Hindlimb muscle (tissue), 1 donor: Measurements from ENCODE around the gene FBN1. TPM values are rescaled to one million over a fixed set of nuclear protein-coding genes. Genes with fewer than 3 reads are reported as not detected.

Source experiments
- DNase-seq: peaks from one replicate; pipeline ENCODE4 v3.0.0-alpha.2; 2013
- polyA plus RNA-seq: library from polyadenylated mRNA; unstranded; fragments of 120-200 nt; gene quantifications from one replicate; pipeline ENCODE4 v1.2.1, GENCODE V29; 2013; ENCODE audit not compliant: insufficient read length

The FBN1 gene
- polyA plus RNA-seq, 1 donor, result 180 TPM

DNA sequence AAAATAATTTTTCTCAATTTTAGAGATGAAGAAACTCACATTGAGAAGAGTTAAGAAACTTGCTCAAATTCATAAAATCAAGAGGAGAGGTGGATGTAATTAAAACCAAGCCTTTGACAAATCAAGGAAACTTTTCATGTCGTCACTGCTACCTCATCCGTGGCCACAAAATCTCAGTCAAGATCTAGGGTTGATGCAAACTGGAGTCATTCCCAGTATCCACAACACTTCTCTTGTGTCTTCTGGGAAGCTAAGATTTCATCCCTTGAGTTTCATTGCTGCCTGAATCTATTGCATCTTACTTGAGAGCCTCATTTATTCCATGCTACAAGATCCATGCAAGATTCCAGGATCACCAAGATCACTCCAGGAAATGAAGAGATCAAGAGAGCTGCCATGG, 5.4 kb upstream of the FBN1 start:
- no peak for DNase-seq

DNA sequence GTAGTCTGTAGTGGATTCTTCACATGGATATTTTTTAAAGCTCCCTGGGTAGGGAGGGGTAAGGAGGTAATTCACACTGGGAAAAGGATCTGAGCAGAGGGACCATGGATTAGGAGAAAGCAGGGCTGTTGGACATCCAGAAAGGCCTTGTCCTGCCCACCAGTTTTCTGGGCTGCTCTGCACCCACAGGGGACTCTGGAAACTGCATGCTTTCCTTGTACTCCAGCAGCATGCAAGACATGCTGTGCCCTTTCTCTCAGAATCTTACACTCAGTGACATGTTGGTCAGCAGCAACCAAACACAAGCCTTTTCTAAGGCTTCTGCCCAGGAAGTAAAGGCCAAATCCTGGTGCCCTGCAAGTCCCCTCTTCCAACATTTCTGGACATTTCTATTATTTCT, 2.5 kb upstream of the FBN1 start:
- DNase-seq, result no peak

DNA sequence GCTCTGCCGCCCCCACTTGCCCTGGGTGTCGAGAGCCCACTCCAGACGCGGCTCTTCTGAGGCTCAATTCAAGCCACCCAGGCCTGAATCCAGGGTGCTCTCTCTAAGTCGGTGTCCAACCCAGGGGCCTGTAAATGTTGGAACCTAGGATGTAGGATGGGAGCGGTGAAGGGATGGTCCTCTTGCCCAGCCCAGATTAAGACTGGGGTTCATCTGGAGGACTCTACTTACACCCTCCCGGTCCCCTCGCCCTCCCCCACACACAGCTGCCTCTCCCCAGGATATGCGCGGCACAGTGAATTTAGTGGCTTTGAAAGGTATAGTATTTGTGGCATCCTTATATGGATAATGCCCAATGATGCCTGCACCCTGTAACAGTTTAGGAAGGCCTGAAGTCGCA, 822 bp upstream of the FBN1 start:
- DNase-seq, result no peak

DNA sequence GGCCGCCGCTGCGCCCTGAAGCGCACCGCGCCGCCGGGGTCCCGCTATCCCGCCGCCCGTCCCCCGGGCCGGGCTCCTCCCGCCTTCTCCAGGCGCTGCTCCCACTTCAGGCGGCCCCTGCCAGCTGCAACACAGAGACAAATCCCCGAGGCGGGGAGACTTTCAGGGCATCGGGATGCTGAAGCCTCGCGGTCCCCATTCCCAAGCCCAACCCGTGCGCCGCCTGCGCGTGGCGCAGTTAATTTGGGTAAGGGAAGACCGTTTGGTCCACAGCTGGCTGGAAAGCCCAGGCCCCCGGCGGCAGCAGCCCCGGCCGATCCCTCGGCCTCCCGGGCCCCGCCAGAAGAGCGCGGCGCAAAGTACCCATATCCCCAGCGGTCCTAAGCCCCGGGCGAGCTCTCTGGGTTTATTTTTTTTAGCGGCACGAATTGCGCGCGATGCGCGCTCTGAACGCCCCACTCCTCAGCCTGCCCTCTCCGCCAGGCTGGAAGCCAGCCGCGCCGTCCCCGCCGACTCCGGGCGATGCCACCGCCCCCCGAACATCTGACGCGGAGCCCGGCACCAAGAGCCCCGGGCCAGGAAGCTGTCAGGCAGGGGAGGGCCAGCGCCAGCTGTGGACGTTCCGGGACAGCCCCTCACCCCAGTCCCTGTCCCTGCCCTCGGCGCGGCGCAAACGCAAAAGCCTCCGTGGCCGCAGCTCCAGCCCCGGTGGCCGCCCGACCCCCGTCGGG, 517 bp downstream of the FBN1 start:
- DNase-seq, result peak; percentile 72

DNA sequence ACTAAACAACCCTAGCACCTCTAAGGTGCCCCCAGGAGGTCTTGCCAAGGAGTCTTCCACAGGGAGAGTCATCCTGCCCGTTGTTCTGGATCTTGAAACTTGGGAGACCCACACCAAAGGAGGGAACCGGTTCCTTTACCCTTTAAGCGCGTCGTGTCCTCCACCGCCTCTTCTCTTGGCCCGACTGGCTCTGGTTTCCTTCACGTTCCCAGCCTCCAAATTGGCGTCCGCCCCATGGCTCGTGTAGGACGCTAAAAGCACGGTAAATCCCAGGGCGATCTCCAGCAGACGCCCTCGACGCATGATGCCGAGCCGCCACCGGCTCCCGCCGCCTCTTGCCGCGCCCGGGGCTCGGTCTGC, 1.1 kb downstream of the FBN1 start:
- DNase-seq, result peak; percentile 63

DNA sequence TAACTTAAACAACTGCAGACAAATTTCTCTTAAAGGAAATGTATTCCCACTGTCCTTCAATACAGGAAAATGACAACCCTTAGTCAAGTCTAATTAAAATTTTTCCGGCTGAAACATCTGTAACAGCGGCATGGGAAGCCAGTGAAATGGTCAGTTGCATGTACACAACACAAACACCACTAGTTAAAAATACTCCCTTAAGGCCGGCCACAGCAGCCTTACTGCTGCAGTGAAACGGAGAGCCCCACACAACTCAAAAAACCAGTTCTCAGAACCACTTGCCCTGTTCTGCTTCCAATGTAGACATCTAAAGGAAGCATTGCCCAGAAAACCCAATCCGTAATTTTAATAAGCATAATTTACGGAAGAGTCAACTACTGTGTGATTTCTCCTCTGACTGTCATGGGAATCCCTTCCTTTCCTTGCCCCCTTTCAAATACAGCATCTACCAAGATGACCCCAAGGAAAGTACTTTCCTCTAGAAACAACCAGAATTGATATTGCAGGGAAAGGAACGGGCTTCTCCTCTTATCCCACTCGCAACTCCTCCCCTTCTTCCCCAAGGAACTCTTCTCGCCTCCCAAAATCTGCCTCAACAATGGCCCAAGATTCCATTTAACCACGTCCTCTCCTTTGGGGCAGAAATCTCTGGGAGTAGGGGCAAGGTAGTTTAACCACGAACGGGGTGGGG, 1.6 kb downstream of the FBN1 start:
- peak; percentile 30 for DNase-seq

DNA sequence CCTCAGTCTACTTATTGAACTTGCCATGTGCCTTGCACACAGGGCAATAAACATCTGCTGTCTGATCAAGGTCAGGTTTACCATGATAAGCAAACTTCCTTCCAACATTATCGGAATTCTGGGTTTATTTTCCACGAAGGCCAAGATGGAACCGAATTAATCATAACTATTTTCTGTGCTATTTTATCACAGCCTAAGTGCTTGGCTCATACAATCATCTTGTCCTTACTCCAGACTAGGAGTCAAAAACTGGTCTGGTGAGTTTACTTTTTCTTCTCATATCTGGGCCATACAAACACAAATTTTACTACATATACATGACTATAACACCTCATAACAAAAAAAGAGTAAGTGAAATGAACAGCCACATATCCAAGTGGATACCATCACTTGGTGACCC, 2.3 kb downstream of the FBN1 start:
- no peak for DNase-seq

DNA sequence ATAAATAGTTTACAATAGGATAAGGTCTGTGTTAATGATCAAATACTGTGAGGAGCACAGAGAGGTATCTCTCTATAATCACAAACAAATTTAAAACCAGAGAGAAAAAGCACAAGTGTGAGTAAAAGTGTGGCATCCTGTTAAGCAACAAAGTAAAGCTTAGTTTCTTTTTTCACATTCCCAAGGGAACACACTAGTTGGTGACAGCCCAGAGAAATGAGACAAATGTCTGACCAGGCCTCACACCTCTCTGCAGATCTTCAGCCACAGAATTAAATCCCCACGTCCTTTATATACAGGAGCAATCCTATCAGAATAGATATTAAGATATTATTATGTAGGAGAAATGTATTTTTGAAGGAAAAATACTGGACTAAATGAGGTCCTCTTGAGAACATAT, 2.7 kb downstream of the FBN1 start:
- DNase-seq, result no peak

DNA sequence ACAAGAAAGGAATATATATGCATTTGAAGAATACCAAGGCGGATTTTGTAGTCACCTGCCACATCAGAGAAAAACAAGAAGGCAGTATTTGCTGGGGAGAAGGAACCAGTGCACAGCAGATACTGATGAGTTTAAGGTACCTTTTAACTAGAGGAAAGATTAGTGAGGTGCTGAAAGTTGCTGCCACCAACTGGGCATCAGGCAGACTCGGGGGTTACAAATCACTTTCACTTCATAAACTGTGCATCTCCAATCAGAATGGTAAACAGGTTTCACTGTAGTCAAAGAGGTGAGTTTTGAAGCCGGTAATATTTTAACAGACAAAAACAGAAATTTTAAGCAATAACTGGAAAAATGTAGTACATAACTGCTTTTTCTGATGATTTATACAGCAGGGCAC, 4.1 kb downstream of the FBN1 start:
- DNase-seq, result no peak

DNA sequence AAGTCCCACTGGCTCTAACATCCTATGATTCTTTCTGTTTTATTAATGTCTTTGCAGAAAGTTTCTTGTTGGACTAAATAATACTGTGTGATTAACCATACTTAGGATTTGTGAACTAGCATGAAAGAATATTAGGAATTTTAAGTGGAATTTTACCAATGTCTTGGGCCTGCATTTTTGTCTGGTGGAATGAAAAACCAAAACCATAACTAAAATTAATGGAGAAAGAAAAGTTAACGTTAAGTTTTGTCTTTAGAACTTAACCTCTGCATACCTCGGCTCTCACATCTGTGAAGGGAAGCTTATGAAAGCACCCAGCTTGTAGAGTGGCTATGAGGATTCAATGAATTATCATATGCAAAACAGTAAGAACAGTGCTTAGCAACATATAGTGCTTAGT, 6.5 kb downstream of the FBN1 start:
- DNase-seq, result no peak

DNA sequence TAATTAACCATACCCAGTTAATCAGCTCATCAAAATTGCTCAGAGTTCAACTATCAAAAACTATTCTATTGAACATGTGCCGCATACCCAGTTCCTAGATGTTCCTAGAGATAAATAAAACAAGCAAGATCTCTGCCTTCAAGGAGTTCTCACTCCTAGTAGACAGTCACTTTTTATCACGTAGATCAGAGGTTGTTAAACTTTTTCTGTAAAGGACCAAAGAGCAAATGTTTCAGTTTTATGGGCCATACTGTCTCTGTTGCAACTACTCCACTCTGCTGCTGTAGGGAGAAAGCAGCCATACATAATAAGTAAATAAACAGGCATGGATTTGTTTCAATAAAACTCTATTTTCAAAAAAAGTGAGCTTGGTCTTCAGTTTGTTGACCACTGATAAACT, 7.9 kb downstream of the FBN1 start:
- no peak for DNase-seq

DNA sequence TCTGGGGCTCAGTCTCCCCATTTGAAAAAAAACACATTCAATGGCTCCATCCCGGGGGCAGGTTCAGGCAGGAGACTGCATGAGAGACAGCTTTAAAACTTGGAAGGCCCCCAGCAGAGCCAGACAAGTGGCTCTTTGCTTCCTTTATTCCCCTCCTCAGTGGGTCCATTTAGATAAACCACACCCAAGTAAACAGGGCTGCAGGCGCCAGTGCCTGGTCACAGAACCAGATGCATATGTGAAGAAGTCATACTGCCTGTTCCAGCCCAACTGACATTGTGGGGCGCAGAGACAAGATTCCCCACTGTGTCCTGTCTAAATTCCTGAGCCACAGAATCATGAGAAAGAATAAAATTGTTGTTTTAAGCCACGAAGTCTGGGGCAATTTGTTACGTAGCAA, 9.0 kb downstream of the FBN1 start:
- DNase-seq, result no peak

DNA sequence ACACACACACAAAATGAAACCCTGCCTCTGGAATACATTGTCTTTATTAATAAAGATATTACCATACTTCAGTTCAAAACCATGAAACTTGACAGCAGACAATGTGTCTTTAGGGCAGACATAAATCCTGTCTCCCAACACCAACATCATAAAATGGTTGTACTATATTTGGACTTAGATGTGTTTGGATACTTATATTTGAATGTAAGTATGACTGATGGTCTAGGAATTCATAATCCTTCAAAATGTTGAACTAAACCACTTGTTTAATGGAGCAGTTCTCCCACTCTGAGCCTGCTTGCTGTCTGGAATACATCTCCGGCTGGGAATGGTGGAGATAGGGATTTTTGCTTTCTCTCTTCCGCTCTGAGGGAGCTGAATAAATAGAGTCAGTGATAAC, 10.6 kb downstream of the FBN1 start:
- DNase-seq, result no peak

DNA sequence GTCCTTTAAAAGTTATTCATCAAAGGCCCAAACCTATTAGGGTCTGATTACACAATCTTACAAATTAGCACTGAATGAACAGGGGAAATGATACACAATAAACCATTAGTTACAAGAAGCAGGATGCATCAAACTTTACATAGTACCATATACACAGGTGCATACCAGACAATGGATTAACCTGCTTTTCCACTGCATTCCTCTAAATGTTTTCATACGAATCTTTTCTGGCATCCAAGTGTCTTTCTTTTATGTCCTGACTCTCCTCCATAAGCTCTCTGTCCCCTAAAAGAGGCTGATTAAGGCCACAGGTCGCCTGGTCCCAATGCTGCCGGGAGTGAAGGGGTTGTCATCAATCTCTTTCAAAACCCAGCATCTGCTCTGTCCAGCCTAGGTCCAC, 11.4 kb downstream of the FBN1 start:
- DNase-seq, result no peak

DNA sequence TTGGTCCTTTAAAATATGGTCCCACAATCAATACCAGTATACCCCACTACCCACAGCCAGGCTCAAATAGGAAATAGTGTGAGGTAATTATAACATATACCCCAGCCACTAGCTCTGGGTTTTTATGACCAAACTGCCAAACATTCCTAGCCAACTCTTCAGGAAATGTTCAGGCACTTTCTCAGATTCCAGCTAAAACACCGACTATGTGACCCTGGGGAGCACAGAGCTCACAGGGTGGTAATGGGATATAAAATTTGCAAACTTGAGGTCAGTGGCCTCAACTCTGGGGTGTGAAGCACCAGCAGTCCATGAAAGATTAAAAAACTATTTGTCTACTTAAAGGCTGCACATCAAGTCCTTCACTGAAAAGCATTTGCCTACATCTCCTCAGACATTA, 12.9 kb downstream of the FBN1 start:
- DNase-seq, result no peak

DNA sequence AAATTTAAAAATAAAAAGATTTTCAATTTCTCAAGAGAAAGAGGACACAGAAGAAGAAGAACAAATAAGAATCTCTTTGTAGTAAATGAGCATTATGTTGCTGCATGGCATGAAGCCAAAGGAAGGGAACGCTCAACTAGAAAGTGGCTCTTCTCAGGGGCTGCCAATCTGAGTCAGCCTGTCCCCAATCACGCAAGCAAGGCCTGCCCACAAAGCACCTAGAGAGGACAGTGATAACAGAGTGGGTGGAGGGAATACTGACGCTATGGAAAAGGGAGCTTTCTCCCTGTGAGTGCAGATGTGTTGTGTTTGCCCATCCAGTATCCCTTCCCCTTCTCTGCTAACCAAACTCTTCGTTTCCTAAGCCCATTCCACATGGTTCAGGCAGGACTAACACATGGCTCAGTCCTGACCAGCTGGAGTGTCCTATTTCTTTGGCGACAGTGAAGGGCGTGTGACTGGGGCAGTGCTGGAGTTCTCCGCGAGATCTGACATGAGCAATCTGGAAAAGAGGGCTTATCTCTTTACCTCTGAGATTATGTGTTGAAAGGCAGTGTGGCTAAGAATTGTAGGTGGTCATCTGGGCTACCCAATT, 14.2 kb downstream of the FBN1 start:
- no peak for DNase-seq

DNA sequence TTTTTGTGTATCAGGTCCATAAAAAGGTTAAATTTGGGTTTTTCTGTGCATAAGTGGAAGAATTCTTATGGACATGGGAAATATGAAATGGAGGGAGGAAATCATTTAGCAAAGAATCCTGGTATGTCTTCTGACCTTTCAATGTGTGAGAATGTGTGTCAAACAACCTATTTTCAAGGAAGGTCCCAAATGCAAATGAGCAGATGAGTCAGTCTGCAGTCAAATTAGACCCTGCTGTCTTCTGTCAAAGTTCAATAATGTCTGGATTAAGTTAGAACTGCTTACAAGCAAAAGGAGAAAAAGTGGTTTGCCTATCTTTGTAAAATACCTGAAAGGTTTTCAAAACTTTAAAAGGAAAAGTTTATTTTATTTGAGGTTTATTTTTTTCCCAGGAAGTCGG, 15.3 kb downstream of the FBN1 start:
- no peak for DNase-seq

DNA sequence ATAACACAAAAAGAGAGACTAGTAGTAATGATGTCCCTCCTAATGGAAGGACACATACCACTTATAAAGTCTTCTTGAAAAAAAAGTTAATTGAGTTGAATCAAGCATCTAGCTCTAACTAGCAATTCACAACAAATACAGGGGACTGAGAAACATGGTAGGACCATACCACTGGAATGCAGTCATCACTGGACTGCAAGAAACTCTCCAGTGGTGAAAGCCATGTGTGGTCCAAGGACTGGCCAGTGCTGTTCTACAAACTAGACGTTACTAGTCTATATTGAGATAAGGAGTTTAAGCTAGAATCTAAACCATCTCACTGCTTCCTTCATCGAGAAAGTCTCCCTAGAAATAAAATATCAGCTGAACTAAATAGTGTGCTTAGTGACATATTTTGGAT, 16.7 kb downstream of the FBN1 start:
- DNase-seq, result no peak

DNA sequence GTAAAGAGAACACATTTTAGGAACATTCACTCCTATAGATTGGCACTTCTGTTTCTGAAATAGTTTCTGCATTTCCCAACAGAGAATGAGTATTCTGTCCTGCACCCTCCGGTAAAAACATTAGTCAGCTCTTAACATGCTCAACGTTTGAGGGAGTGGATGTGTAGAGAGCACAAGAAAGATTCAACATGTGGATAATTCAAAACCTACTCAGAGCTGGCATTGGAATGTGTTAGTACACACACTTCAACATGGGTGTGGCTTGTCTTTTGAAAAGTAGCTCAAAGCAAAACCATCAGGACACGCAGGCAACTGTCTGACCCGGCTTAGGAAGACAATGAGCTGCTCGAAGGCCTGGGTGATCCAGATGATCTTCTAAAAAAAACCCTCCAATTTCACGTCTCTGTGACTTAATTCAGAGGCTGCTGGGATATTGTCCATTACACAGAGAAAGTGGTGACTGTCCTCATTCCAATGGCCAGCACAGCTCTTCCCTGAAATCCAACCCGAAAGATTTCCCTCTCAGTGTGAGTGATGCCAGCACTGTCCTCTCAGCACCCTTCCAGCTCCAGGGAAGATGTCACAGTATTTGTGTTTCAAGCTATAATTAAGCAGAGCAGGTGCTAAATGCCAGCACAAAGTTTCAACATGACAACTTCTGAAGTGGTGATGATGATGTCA, 18.1 kb downstream of the FBN1 start:
- no peak for DNase-seq

DNA sequence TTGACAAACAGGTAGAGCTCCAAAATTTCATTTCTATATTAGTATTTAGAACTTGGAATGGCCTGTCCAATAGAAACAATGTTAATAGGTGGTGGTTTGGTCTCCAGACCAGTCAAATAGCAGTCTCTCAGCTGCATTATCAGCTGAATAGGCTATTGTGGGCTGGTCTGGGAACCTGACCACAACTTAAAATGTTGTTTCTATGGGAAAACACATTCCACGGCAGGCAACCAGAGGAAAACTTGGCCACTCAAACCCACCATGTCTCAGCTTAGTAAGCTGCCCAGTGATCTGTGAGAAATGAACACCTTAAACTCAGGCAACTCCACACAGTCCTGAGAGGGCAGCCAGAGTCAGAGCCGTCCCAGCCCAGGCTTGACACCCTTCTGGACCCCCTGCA, 20.4 kb downstream of the FBN1 start:
- DNase-seq, result no peak

DNA sequence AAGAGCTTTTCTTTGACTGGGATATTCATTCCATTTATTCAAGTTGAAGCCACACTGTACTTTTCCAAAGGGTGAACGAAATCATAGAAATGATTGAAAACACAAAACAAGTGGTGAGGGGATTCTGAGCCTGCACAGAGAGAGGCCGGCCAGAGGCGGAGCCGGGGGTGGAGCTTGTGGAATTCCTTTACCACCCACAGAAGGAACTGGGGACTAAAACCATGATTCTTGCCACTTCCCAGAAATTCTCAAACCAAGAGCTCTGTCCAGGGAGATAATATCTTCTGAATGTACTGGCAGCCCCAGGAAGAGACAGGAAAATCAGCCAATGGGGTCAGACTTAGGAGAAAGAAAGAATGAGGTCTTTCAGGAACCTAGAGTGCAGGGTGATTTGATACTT, 20.8 kb downstream of the FBN1 start:
- no peak for DNase-seq

DNA sequence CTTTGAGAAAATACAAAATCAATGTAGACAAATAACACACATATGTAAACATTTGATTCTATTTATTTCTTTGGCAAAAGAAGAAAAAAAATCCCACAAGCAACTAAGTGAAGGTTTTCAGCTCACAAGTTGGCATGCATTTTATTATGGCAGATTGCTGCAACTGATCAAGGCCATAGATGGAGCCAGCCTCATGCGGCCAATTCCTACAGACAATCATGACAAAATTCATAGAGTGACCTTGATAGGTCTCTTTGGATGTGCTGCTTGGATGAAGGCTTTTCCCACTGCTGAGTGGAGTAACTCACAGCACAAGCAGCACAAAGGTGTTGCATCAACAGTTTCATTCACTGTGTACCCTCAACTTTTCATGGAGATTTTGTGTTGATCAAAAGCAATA, 22.1 kb downstream of the FBN1 start:
- DNase-seq, result no peak

DNA sequence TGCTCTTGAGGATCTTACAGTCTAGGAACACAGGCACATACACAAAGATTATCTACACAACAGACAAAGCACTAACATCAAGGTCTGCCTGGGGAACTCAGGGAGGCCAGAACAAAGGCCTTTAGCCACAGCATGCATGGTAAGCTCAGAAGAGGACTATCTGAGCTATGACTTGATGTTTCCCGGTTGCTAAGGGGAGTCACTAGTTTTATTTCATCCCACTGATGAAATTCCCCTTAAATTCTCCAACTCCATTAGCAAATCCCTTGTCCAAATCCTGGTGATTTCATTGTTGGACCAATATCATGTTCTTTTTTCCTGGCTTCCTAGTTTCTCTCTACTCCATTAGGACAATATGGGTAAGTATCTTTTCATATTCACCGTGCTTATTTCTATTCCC, 23.3 kb downstream of the FBN1 start:
- DNase-seq, result no peak

DNA sequence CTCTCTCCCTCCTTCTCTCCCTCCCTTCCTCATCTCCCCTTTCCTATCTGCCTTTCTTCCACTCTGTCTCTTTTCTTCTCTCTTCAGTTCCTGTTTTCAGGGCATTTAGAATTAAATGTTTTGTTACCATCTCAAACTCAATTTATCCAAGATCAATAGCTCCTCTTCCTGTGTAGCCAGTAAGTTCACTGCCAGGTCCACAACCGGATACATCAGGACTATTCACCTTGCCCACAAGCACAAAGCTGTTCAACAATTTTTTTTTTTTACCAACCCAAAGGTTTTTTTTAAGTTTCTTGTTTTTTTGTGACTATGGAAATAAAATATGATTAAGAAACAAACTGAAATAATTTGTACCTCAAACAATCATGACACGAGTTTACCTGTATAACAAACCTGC, 26.1 kb downstream of the FBN1 start:
- DNase-seq, result no peak
